HG02571 (cell line): ENCODE data around the gene RNPC3.
"Not testable (repeated sequence)": the region's sequence is repeated elsewhere in the genome, so short reads cannot be mapped to it uniquely, and the experiment has no call there.

ENCODE experiments used
- ATAC-seq: cut with Tn5 transposase; IDR thresholded peaks from one replicate; pipeline ENCODE4 v1.9.1; 2021; ENCODE audit warnings: mild to moderate bottlenecking, moderate library complexity; ENCODE audit not compliant: unreplicated experiment

The RNPC3 gene

DNA sequence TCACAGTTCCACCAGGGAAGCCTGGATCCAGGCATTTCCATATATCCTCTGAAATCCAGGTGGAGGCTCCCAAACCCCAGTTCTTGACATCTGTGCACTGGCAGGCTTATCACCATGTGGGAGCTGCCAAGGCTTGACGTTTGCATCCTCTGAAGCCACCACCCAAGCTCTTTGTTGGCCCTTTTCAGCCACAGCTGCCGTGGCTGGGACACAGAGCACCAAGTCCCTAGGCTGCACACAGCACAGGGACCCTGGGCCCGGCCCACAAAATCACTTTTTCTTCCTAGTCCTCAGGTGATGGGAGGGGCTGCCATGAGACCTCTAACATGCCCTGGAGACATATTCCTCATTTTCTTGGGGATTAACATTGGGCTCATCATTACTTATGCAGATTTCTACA is 22.3 kb downstream of the RNPC3 start:
- ATAC-seq, result no peak

- no peak for ATAC-seq
Measured at GRCh38 chr1:103560427-103560826, 34.9 kb downstream of the RNPC3 start.

DNA sequence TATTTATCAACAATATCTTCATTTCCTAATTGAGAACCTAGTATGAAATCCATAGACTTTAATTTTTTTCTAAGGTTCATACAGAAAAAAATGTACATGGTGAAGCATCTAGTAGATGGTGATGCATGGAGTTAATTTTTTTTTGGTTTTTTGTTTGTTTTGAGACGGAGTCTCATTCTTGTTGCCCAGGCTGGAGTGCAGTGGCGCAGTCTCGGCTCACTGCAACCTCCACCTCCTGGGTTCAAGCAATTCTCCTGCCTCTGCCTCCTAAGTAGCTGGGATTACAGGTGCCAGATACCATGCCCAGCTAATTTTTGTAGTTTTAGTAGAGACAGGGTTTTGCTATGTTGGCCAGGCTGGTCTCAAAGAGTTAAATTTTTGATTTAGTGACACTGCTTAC is 35.6 kb downstream of the RNPC3 start:
- ATAC-seq, result not testable (repeated sequence)

- ATAC-seq, result peak; percentile 85
Measured at GRCh38 chr1:103561643-103562395, 36.3 kb downstream of the RNPC3 start.

DNA sequence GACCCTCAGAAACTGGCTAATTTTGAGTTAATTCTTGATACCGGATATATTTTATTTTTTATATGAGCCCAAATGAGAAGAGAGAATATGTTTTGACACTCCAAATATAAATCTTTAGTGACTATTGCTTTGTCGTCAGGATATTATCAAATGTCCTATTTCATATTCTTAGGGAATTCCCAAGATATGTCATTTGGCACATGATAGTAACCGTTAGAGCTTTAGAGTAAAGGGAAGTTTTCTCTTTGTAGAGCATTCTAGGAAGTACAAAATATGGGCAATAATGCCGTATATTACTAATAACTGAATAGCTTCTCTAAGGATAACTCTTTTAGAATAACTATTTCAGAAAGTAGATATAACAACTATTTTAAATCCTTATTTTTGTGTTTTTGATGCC is 37.6 kb downstream of the RNPC3 start:
- ATAC-seq, result no peak

DNA sequence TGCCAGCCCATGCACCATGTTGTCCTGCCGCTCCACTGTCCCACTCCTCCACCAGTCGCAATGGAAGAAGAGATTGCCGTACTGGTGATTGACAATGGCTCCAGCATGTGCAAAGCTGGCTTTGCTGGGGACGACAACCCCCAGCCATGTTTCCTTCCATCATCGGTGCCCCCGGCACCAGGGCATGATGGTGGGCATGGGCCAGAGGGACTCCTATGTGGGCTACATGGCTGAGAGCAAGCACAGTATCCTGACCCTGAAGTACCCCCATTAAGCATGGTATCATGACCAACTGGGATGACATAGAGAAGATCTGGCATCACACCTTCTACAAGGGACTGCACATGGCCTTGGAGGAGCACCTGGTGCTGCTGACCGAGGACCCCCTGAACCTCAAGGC is 44.0 kb downstream of the RNPC3 start:
- ATAC-seq, result no peak

GRCh38 chr1:103571289-103571688 is 45.8 kb downstream of the RNPC3 start, which contains the start of gene AMY2B:
Gene AMY2B, plus strand, starts transcription at chr1:103571589. Its CDS starts 14 bp downstream, at chr1:103571603.
- ATAC-seq, result not testable (repeated sequence)

DNA sequence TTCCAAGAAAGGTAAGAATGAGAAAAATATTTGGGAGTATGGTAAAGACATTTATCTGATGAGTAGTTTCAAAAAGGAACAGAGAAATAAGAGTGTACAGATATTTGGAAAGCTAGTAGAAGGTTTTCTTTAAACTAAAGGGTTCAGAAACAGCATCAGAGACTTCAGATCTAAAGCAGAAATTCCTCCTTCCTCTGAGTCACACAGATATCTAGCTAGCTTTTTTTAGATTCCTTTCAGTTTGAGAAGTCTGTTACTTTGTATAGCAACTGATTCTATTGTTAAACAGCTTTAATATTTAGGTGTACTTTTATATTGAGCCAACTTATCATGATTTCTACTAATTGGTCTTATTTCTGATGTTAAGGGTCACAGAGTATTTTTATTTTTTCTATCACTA is 50.6 kb downstream of the RNPC3 start:
- ATAC-seq, result no peak

- ATAC-seq, result not testable (repeated sequence)
Measured at GRCh38 chr1:103576784-103577183, 51.3 kb downstream of the RNPC3 start.

DNA sequence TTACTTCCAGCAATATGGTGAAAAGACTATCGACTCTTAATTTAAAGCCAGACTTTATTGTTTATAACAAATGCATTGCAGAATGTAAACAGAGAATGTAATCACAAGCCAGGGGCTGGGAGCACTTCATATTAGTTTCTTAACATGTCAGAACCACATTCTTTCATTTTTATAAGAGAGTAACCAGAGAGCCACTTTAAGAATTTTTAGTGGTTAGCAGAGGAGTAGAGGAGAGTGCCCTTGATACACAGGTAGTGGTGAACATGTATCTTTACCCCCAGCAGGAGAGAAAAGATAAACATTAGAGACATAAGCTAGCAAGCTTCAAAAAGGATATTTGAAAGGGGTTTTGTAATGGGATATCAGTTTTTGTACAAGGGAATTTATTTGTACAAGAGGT is 57.0 kb downstream of the RNPC3 start:
- no peak for ATAC-seq

DNA sequence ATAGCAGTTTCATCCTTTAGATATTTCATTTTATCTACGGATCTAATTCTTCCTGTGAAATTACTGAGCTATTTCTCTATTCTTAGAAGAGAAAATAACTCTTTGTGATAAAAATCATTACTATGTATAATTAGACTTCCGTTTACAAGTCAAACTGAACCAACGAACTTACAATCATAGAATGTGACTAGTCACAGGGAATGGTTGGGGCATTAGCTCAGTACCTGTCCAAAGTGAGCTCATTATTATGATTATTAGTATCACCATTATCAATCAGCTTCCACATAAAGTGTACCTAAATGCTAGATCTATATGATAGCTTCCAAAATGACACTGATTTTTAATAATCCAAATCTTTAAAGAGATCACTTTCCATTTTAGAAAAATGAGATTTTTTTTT is 58.4 kb downstream of the RNPC3 start:
- ATAC-seq, result no peak

GRCh38 chr1:103584537-103584936 is 59.0 kb downstream of the RNPC3 start:
- no peak for ATAC-seq

- not testable (repeated sequence) for ATAC-seq
Measured at GRCh38 chr1:103602740-103603139, 77.2 kb downstream of the RNPC3 start.
